ELF-1 (cell line): ENCODE results near the gene CNOT8.
"Not testable (repeated sequence)": the region's sequence is repeated elsewhere in the genome, so short reads cannot be mapped to it uniquely, and the experiment has no call there.

Source experiments
- DNase-seq: peaks from one replicate; pipeline ENCODE4 v3.0.0-alpha.2; 2016; ENCODE audit warnings: low read depth, low spot score

CNOT8 gene

GRCh38 chr5:154834053-154834452 is 24.4 kb upstream of the CNOT8 start:
- no peak for DNase-seq

GRCh38 chr5:154835701-154836052 is 22.8 kb upstream of the CNOT8 start:
- not testable (repeated sequence) for DNase-seq

- no peak for DNase-seq
Observed at GRCh38 chr5:154836225-154836624, 22.2 kb upstream of the CNOT8 start.

GRCh38 chr5:154837009-154837901 is 21.2 kb upstream of the CNOT8 start:
- DNase-seq, result no peak

GRCh38 chr5:154840435-154841272 is 17.8 kb upstream of the CNOT8 start:
- DNase-seq, result no peak

- DNase-seq, result no peak
Observed at GRCh38 chr5:154841273-154841661, 17.2 kb upstream of the CNOT8 start.

- no peak for DNase-seq
Observed at GRCh38 chr5:154842689-154843530, 15.5 kb upstream of the CNOT8 start.

GRCh38 chr5:154844809-154845208 is 13.6 kb upstream of the CNOT8 start:
- no peak for DNase-seq

- DNase-seq, result no peak
Observed at GRCh38 chr5:154849264-154849785, 9.1 kb upstream of the CNOT8 start.

- DNase-seq, result no peak
Observed at GRCh38 chr5:154849791-154850201, 8.6 kb upstream of the CNOT8 start.

- peak; percentile 93 for DNase-seq
Observed at GRCh38 chr5:154850255-154851062, 8.0 kb upstream of the CNOT8 start, which contains the start of gene FAXDC2. TSS of gene FAXDC2 (minus strand) at chr5:154850603. CDS start at chr5:154838178, 12,425 bp downstream.

- no peak for DNase-seq
Observed at GRCh38 chr5:154851351-154851750, 7.1 kb upstream of the CNOT8 start.

GRCh38 chr5:154857530-154858296 is 714 bp upstream of the CNOT8 start:
- peak; percentile 98 for DNase-seq

GRCh38 chr5:154858972-154859871 is 795 bp downstream of the CNOT8 start:
- DNase-seq, result peak; percentile 20

GRCh38 chr5:154860123-154860522 is 1.7 kb downstream of the CNOT8 start:
- DNase-seq, result peak; percentile 53

- no peak for DNase-seq
Observed at GRCh38 chr5:154860765-154861164, 2.3 kb downstream of the CNOT8 start.

- DNase-seq, result no peak
Observed at GRCh38 chr5:154861946-154862345, 3.5 kb downstream of the CNOT8 start.

- no peak for DNase-seq
Observed at GRCh38 chr5:154862766-154863165, 4.3 kb downstream of the CNOT8 start.
